NCI-H128 (cell line): ENCODE data around the gene ETDB.
"Not testable (repeated sequence)": the region's sequence is repeated elsewhere in the genome, so short reads cannot be mapped to it uniquely, and the experiment has no call there.

Experiments used
- DNase-seq: peaks from one replicate; lab custom pipeline; 2025; ENCODE audit not compliant: unreplicated experiment; lab: John Stamatoyannopoulos, UW

The ETDB gene

GRCh38 chrX:135120056-135120576 lies at the start of gene ETDB:
Gene ETDB, minus strand, starts transcription at chrX:135120526. Its CDS starts 1,265 bp downstream, at chrX:135119261.
- DNase-seq = not testable (repeated sequence)

GRCh38 chrX:135169534-135169933 lies 49.2 kb upstream of the ETDB start:
- DNase-seq = not testable (repeated sequence)

GRCh38 chrX:135168486-135168885 lies 48.2 kb upstream of the ETDB start:
- DNase-seq = no peak

GRCh38 chrX:135154688-135155087 lies 34.4 kb upstream of the ETDB start:
- not testable (repeated sequence) for DNase-seq

- not testable (repeated sequence) for DNase-seq
Measured at GRCh38 chrX:135126145-135126544, 5.8 kb upstream of the ETDB start.

GRCh38 chrX:135116064-135116463 lies 4.3 kb downstream of the ETDB start:
- DNase-seq = not testable (repeated sequence)

- no peak for DNase-seq
Measured at GRCh38 chrX:135114392-135114791, 5.9 kb downstream of the ETDB start.

- no peak for DNase-seq
Measured at GRCh38 chrX:135112743-135113142, 7.6 kb downstream of the ETDB start.

GRCh38 chrX:135112096-135112729 lies 8.1 kb downstream of the ETDB start:
- no peak for DNase-seq

GRCh38 chrX:135109554-135109953 lies 10.8 kb downstream of the ETDB start:
- DNase-seq = no peak

GRCh38 chrX:135099493-135099783 lies 20.9 kb downstream of the ETDB start:
- DNase-seq = no peak

GRCh38 chrX:135097196-135097744 lies 23.1 kb downstream of the ETDB start:
- DNase-seq = not testable (repeated sequence)

- DNase-seq = no peak
Measured at GRCh38 chrX:135095715-135096114, 24.6 kb downstream of the ETDB start.

- DNase-seq = no peak
Measured at GRCh38 chrX:135094726-135095125, 25.6 kb downstream of the ETDB start.

- no peak for DNase-seq
Measured at GRCh38 chrX:135089126-135089525, 31.2 kb downstream of the ETDB start.

- DNase-seq = no peak
Measured at GRCh38 chrX:135087867-135088266, 32.5 kb downstream of the ETDB start.

- DNase-seq = peak; percentile 22
Measured at GRCh38 chrX:135086197-135086854, 34.0 kb downstream of the ETDB start.

GRCh38 chrX:135081693-135082404 lies 38.5 kb downstream of the ETDB start:
- DNase-seq = no peak
